ENCODE results near the gene SLAMF7.

Gene SLAMF7

DNA sequence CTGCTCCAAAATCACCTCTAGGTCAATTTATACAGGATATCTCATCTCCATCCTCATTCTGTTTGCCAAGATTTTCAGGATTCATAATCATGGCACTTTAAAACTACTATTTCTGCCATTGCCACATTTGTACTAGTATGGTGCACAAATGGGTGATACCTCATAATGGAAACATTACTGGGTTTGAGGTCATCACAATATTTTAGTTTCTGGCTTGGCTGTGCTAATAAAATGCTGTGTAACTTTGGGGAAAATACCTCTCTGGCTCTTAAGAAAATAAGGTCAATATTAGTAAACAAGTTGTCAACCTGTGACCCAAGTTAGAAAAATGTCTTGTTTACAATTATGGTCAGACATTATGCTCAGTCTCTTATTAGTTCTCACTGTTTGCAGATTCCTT is 4.7 kb upstream of the SLAMF7 start:
- TF ChIP-seq ZFX (IDR thresholded peaks at IDR 0.05; ENCODE audit: borderline replicate concordance), result no peak
- TF ChIP-seq, protein P1, sequence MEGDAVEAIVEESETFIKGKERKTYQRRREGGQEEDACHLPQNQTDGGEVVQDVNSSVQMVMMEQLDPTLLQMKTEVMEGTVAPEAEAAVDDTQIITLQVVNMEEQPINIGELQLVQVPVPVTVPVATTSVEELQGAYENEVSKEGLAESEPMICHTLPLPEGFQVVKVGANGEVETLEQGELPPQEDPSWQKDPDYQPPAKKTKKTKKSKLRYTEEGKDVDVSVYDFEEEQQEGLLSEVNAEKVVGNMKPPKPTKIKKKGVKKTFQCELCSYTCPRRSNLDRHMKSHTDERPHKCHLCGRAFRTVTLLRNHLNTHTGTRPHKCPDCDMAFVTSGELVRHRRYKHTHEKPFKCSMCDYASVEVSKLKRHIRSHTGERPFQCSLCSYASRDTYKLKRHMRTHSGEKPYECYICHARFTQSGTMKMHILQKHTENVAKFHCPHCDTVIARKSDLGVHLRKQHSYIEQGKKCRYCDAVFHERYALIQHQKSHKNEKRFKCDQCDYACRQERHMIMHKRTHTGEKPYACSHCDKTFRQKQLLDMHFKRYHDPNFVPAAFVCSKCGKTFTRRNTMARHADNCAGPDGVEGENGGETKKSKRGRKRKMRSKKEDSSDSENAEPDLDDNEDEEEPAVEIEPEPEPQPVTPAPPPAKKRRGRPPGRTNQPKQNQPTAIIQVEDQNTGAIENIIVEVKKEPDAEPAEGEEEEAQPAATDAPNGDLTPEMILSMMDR (IDR thresholded peaks at IDR 0.05), result no peak
- H3K27ac ChIP-seq, result no peak overlapping the region

DNA sequence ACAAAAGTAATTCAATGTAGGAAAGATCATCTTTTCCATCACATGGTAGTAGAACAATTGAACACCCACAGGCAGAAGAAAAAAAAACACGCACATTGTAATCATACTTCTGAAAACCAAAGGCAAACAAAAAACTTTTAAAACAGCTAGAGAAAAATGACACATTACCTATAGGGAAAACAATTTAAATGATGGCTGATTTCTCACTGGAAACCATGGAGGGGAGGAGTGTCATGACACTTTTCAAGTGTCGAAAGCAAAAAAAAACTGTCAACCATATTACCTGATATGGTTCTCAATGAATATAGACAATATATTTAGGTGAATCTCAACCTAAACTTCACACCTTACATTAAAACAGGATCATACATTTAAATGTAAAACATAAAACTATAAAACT is 776 bp upstream of the SLAMF7 start:
- H3K27ac ChIP-seq, result no peak overlapping the region
- no peak for TF ChIP-seq ZFX (IDR thresholded peaks at IDR 0.05; ENCODE audit: borderline replicate concordance)
- TF ChIP-seq, protein P1 (IDR thresholded peaks at IDR 0.05), result no peak

DNA sequence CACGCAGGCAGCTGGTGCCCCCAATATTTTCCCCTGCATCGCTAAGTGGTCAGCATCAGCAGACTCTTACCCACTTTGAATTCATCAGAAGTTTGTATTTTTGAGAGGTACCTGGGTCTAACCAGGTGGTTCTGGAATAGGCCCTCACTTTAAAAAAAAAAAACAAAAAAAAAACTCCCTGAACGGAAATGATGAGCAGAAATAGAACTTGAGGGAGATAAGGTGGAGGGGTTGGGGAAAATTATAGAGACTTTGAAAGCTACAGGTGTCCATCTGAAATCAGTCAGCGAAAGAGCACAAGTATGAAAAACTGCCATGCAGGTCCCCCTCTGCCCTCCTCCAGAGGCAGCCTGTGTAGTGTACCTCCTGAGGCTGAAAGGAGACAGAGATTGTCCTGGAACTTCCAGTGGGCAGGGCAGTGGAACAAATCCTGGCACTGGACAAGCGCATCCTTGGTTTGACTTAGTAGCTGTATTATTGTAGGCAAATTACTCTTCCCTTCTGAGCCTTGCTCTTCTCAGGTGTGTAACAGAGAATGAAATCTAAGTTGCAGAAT is 1.2 kb downstream of the SLAMF7 start:
- H3K27ac ChIP-seq, result no peak overlapping the region
- TF ChIP-seq, protein P1 (IDR thresholded peaks at IDR 0.05), result no peak
- TF ChIP-seq ZFX (IDR thresholded peaks at IDR 0.05; ENCODE audit: borderline replicate concordance), result no peak

DNA sequence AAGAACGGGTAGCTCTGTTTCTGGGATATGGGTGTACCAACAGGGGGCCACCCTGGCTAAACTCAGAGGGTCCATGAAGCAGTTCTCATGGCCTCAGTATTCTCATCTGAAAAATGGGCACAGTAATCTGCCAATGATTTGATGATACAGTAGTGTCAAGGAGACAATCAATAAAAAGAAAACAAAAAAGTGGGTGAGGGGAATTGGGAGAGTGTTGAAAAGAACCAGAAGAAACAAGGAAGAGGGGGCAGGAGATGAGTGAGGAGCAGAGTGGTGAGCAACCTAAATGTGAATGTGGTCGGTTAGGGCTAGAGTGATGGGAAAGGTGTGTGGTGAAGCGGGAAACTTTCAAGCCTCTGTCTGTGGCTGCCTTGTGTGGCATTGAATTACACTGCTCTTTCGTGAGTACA is 2.0 kb downstream of the SLAMF7 start:
- no peak for TF ChIP-seq ZFX (IDR thresholded peaks at IDR 0.05; ENCODE audit: borderline replicate concordance)
- TF ChIP-seq, protein P1 (IDR thresholded peaks at IDR 0.05), result no peak
- no peak overlapping the region for H3K27ac ChIP-seq

DNA sequence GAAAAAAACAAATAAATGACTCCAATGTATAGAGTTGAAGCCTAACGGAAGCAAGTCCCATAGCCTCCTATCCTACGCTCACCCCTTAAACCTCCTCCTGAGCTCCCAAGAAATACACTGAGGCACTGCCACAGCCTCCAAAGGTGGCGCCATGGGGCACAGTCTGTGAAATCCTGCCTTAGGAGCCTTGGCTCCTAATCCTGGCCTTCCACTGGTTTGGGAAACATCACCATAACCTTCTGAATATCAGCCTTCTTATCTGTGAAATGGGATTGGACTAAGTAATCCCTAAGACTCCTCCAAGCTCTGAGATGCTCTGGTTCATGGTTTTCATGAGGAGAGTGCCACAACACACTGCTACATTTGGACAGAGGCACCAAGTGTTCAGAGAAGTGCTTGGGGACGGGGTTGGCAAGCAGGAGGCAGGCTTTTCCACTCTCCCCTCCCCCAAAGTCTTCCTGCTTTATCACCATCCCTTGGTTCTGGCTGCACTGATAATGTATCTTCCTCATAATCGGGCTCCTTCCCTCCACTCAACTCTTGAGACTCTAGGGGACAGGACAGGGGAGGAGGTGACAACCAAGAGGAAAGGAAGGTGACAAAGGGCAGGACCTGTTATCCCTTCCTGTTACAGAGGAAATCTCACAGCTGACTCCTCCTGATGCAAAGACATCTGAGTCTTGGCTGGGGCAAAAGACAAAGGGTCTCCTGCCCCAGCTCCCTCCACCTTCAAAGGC is 2.7 kb downstream of the SLAMF7 start:
- H3K27ac ChIP-seq, result no peak overlapping the region
- TF ChIP-seq, protein P1 (IDR thresholded peaks at IDR 0.05), result no peak
- TF ChIP-seq ZFX (IDR thresholded peaks at IDR 0.05; ENCODE audit: borderline replicate concordance), result no peak

DNA sequence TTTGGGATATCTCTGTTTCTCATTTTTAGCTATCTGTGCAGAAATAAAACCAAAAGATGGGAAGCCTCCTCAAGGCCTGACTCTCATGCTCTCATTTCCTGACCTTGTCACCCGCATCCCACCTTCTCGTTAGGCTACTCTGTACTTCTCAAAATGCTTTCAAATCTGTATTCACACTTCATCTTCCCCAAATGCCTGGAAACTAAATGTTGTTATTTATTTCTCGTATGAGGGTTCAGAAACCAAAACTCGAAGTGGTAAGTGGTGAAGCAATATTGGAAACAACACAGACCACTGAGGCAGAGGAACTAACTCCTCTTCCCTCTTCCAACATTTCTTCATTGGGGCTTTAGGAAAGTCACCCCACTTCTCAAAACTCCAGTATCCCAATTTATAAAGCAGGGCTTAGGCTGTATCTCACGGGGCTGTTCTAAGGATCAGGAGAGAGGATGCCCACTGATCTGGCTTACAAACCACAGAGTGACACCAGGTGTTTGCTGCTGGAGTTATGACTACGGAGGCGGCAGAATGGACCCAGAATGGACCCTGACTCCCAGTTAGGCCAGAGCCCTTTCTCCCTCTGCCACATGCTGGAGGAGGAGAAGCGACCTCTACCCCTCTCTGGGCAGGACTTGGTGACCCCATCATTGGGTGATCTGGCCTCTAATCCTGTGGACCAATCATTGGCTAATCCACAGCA is 3.5 kb downstream of the SLAMF7 start:
- no peak overlapping the region for H3K27ac ChIP-seq
- TF ChIP-seq, protein P1 (IDR thresholded peaks at IDR 0.05), result no peak
- TF ChIP-seq ZFX (IDR thresholded peaks at IDR 0.05; ENCODE audit: borderline replicate concordance), result no peak

DNA sequence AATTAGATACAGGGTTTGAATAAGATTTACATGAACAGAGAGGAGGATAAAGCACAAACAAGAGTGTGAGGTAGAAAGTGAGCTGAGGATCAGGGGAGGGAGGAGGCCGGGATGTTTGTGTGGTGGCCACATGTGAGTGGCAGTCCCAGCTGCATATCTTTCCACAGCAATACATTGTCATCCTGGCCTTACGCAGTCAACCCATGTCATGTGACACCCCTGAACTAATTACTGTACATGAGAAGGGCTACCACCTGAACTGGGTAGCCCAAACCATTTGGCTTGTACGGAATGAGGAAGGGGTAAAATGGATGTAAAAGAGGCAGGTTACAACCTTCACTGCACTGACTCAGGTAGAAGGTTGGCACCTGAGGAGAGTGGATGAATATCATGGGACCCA is 4.2 kb downstream of the SLAMF7 start:
- H3K27ac ChIP-seq, result no peak overlapping the region
- no peak for TF ChIP-seq ZFX (IDR thresholded peaks at IDR 0.05; ENCODE audit: borderline replicate concordance)
- TF ChIP-seq, protein P1 (IDR thresholded peaks at IDR 0.05), result no peak

Data from 22Rv1 (cell line).